IMR-90 (cell line): ENCODE results near the gene SHC1. TPM values are rescaled to one million over a fixed set of nuclear protein-coding genes. Genes with fewer than 3 reads are reported as not detected.

Experiments used
- ATAC-seq: fragments of 200-7000 bp; cut with Tn5 transposase; 2 replicates; pipeline ENCODE4 v1.9.1; 2020; ENCODE audit warnings: low read depth, mild to moderate bottlenecking, moderate library complexity
- BruUV-seq: library from RNA; stranded (reverse); fragments of 400-500 nt; replicated peaks from 2 replicates; lab custom pipeline; 2021; lab: Mats Ljungman, UMichigan
- CTCF ChIA-PET: fragments of 300-600 bp; formaldehyde crosslinking; extraction: SDS; loops from one replicate; lab custom pipeline; 2021; ENCODE audit warnings: antibody characterized with exemption; lab: Yijun Ruan, JAX
- POLR2A ChIA-PET: fragments of 300-600 bp; sonication (Branson Sonifier 250); formaldehyde crosslinking; loops from one replicate; lab custom pipeline; 2022; ENCODE audit warnings: antibody characterized with exemption; ENCODE audit not compliant: unreplicated experiment; lab: Charles Lee
- DNase-seq: peaks from one replicate; pipeline ENCODE4 v3.0.0; 2013
- H2AFZ ChIP-seq: replicated peaks from 2 replicates; pipeline ENCODE3; 2013; ENCODE audit warnings: low read length, mild to moderate bottlenecking; ENCODE audit not compliant: poor library complexity
- H2AK5ac ChIP-seq: 2 replicates; pipeline ENCODE4 v1.6.1; 2013; ENCODE audit warnings: low read depth, low read length, inconsistent platforms
- H2AK9ac ChIP-seq: replicated peaks from 2 replicates; pipeline ENCODE3; 2013; ENCODE audit warnings: mild to moderate bottlenecking, low read depth, low read length, moderate library complexity; ENCODE audit not compliant: poor library complexity
- H2BK120ac ChIP-seq: 2 replicates; pipeline ENCODE4 v1.6.1; 2013; ENCODE audit warnings: low read depth, low read length, inconsistent platforms
- H2BK15ac ChIP-seq: 3 replicates; pipeline ENCODE4 v1.6.1; 2013; ENCODE audit warnings: low read depth, low read length, inconsistent platforms
- H2BK20ac ChIP-seq: 2 replicates; pipeline ENCODE4 v1.6.1; 2013; ENCODE audit warnings: low read depth, mild to moderate bottlenecking, inconsistent platforms, low read length, moderate library complexity
- H2BK5ac ChIP-seq: 2 replicates; pipeline ENCODE4 v1.6.1; 2013; ENCODE audit warnings: mild to moderate bottlenecking, low read depth, low read length, inconsistent platforms; ENCODE audit not compliant: poor library complexity, severe bottlenecking
- H3K14ac ChIP-seq: replicated peaks from 2 replicates; pipeline ENCODE4 v1.6.1; 2013; ENCODE audit warnings: low read depth, low read length, inconsistent platforms
- H3K18ac ChIP-seq: 2 replicates; pipeline ENCODE4 v1.6.1; 2013; ENCODE audit warnings: low read depth, low read length, control low read depth
- H3K23ac ChIP-seq: 2 replicates; pipeline ENCODE4 v1.6.1; 2013; ENCODE audit warnings: low read depth, low read length, inconsistent platforms
- H3K27ac ChIP-seq: 2 replicates; pipeline ENCODE4 v1.5.1; 2013; ENCODE audit warnings: mild to moderate bottlenecking, control low read depth, low read length; ENCODE audit not compliant: insufficient read depth
- H3K27me3 ChIP-seq: 2 replicates; pipeline ENCODE4 v1.6.1; 2013; ENCODE audit warnings: low read length; ENCODE audit not compliant: control insufficient read depth, insufficient read depth
- H3K36me3 ChIP-seq: 2 replicates; pipeline ENCODE4 v1.6.1; 2013; ENCODE audit warnings: low read length, mixed read lengths; ENCODE audit not compliant: control insufficient read depth, insufficient read depth
- H3K4ac ChIP-seq: 2 replicates; pipeline ENCODE4 v1.6.1; 2013; ENCODE audit warnings: low read depth, low read length, inconsistent platforms
- H3K4me1 ChIP-seq: 2 replicates; pipeline ENCODE4 v1.6.1; 2013; ENCODE audit warnings: low read length, mixed read lengths; ENCODE audit not compliant: control insufficient read depth, insufficient read depth
- H3K4me2 ChIP-seq: 2 replicates; pipeline ENCODE4 v1.6.1; 2013; ENCODE audit warnings: low read depth, mild to moderate bottlenecking, control low read depth, low read length, moderate library complexity
- H3K4me3 ChIP-seq: 2 replicates; pipeline ENCODE4 v1.5.1; 2013; ENCODE audit warnings: low read depth, mild to moderate bottlenecking, control low read depth, low read length, moderate library complexity; ENCODE audit not compliant: insufficient read depth
- H3K56ac ChIP-seq: 2 replicates; pipeline ENCODE4 v1.6.1; 2013; ENCODE audit warnings: low read length, inconsistent platforms; ENCODE audit not compliant: insufficient read depth; ENCODE audit errors: extremely low read depth
- H3K79me1 ChIP-seq, 2 experiments: 2 replicates each; pipeline ENCODE4 v1.6.1; 2013; ENCODE audit warnings: low read length in 2 of 2, inconsistent platforms in 1 of 2, low read depth in 1 of 2
- H3K9ac ChIP-seq: 2 replicates; pipeline ENCODE4 v1.6.1; 2013; ENCODE audit warnings: low read depth, low read length, control low read depth
- H3K9me1 ChIP-seq: 2 replicates; pipeline ENCODE4 v1.6.1; 2013; ENCODE audit warnings: low read length, inconsistent platforms; ENCODE audit not compliant: insufficient read depth
- H3K9me3 ChIP-seq: 2 replicates; pipeline ENCODE4 v1.6.1; 2013; ENCODE audit warnings: low read length; ENCODE audit not compliant: control insufficient read depth, insufficient read depth
- H4K20me1 ChIP-seq: 2 replicates; pipeline ENCODE4 v1.6.1; 2013; ENCODE audit warnings: low read length, inconsistent platforms; ENCODE audit not compliant: insufficient read depth
- H4K5ac ChIP-seq: 2 replicates; pipeline ENCODE4 v1.6.1; 2013; ENCODE audit warnings: mild to moderate bottlenecking, low read depth, low read length, control low read depth
- H4K8ac ChIP-seq, 2 experiments: 2 replicates each; pipeline ENCODE4 v1.6.1; 2013; ENCODE audit warnings: low read depth in 2 of 2, low read length in 2 of 2, control low read depth in 1 of 2, inconsistent platforms in 1 of 2
- H4K91ac ChIP-seq: 2 replicates; pipeline ENCODE4 v1.6.1; 2013; ENCODE audit warnings: low read depth, low read length, inconsistent platforms; ENCODE audit not compliant: insufficient read depth
- CTCF ChIP-seq: conservative IDR thresholded peaks from 2 replicates; pipeline ENCODE4 v1.5.1; 2012; ENCODE audit warnings: mild to moderate bottlenecking, low read depth, low read length, improper control_type of control experiment
- FOS ChIP-seq: fragments of 150-350 bp; IDR thresholded peaks from 2 replicates; pipeline ENCODE4 v1.6.1; 2016; ENCODE audit warnings: low read depth, low read length
- MXI1 ChIP-seq: IDR thresholded peaks from 2 replicates; pipeline ENCODE4 v1.6.1; 2012; ENCODE audit warnings: low read depth, mild to moderate bottlenecking, low read length, moderate library complexity, borderline replicate concordance
- POLR2A ChIP-seq: IDR thresholded peaks from 2 replicates; pipeline ENCODE4 v1.6.1; 2012; ENCODE audit warnings: mild to moderate bottlenecking, low read depth, low read length
- WGBS, 2 experiments: methylation state at CpG; one replicate each; pipeline versions ENCODE4 v1.1.5 to v1.1.7; 2013; ENCODE audit warnings: missing lambda C conversion rate in 2 of 2; ENCODE audit not compliant: insufficient read length in 1 of 2; ENCODE audit errors: extremely low coverage in 2 of 2; 5-methylcytosine and 5-hydroxymethylcytosine counted together
- dilution Hi-C: fragments of 300-500 bp; cut with HindIII; formaldehyde crosslinking; loops from one replicate; pipeline ENCODE4 v1.14.3; 2018; ENCODE audit warnings: low sequenced_read_pairs; ENCODE audit not compliant: unreplicated experiment
- in situ Hi-C: fragments of 300-500 bp; cut with MboI; formaldehyde crosslinking; loops from 3 replicates; pipeline ENCODE4 v1.14.3; 2019; ENCODE audit warnings: low sequenced_read_pairs, inconsistent platforms, mixed read lengths
- intact Hi-C: fragments of 100-400 bp; cut with micrococcal nuclease; formaldehyde crosslinking; loops from 2 replicates; pipeline ENCODE4 v1.10.0; 2022
- polyA plus RNA-seq, 3 experiments: library from polyadenylated mRNA; depleted of rRNA; stranded (reverse); fragments of >200 nt; gene quantifications; 2 replicates each; pipeline ENCODE4 v1.2.3, GENCODE V29; 2012; ENCODE audit warnings: low replicate concordance in 1 of 3
- total RNA-seq: library from RNA; depleted of rRNA; stranded (reverse); fragments of >200 nt; gene quantifications from 2 replicates; pipeline ENCODE4 v1.2.3, GENCODE V29; 2012

SHC1 gene
- total and polyA plus RNA-seq, 2 of the 4 experiments (the other 2 are of a cell fraction), result 352 to 355 TPM

DNA sequence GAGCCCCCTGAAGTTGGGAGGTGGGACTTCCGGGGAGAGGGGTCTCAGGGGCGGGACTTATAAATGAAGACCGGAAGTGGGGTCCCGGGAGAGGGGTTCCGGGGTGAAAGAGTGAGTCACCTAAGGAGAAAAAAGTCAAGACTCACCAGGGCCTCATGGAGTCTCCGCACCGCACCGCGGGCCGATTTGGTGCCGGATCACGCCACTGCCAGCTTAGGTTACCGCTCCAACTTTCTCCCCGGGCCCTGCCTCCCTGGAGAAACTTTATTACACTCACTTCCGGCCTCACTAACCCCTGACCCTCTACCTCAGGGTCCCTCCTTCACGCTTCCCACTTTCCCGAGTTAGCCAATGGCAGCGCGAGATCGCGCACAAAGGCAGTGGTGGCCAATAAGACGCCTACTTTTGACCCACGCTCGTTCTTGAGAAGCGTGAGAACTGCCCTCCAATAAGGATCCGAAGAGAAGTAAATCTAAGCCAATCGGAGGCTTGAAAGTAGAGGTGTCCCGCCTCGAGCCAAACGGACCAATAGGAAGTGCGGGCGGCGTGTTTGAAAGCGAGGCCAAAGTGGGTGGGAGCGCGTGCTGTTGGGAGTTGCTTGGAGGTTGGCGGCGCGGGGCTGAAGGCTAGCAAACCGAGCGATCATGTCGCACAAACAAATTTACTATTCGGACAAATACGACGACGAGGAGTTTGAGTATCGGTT is 3.7 kb upstream of the SHC1 start, which contains the start of gene CKS1B:
TSS of gene CKS1B (plus strand) at position 580 of the 706 bp plus-strand sequence. CDS start at position 645, 65 bp downstream.
- peak within 1 kb of the TSS; percentile 78 for H3K18ac ChIP-seq
- peak within 1 kb of the TSS; percentile 91 for H3K9ac ChIP-seq
- ATAC-seq, result peak; percentile 62
- peak within 1 kb of the TSS; percentile 88 for H2BK15ac ChIP-seq
- H2BK20ac ChIP-seq, result peak within 1 kb of the TSS; percentile 74
- H3K4ac ChIP-seq, result peak within 1 kb of the TSS; percentile 99
- no peaks in the 10 kb centered on the region for H3K36me3 ChIP-seq
- H3K27me3 ChIP-seq, result no peaks in the 10 kb centered on the region
- H2AFZ ChIP-seq, result peak within 1 kb of the TSS; percentile 98
- H4K20me1 ChIP-seq, result peaks cover 6% of the 10 kb centered on the region
- H3K4me1 ChIP-seq, result peaks cover 11% of the 10 kb centered on the region
- TF ChIP-seq CTCF, result no peak
- TF ChIP-seq POLR2A, result peak; percentile 84
- TF ChIP-seq MXI1, result peak; percentile 100
- peak; percentile 65; the same call in 1 of the 2 replicates for TF ChIP-seq FOS
- CTCF ChIA-PET, result interaction anchor here (0.9 to 1.0 kb wide), 3 partner anchors 13 to 25 kb away, joined by 3 to 4 read pairs (median 3); partner anchors contain the start of genes PBXIP1 and PYGO2
- peak within 1 kb of the TSS; percentile 95 for H2AK5ac ChIP-seq
- peak within 1 kb of the TSS; percentile 90 for H2BK120ac ChIP-seq
- WGBS, 2 experiments, result 1% methylated on average over 19 of the region's 47 CpGs; no CpG with 5 or more reads in 1 of the 2 experiments
- dilution Hi-C loops, result no loop called here
- peak within 1 kb of the TSS; percentile 97 for H2BK5ac ChIP-seq
- peak within 1 kb of the TSS; percentile 99 for H3K14ac ChIP-seq
- peak within 1 kb of the TSS; percentile 97 for H3K23ac ChIP-seq
- peak within 1 kb of the TSS; percentile 57 for H3K4me3 ChIP-seq
- H2AK9ac ChIP-seq, result peak within 1 kb of the TSS; percentile 100
- POLR2A ChIA-PET, result interaction anchor here (1.0 to 1.9 kb wide), 2 partner anchors 13 to 19 kb away, joined by 3 to 10 read pairs; partner anchors contain the start of genes LENEP and PYGO2
- H3K56ac ChIP-seq, result peak within 1 kb of the TSS; percentile 98
- peak within 1 kb of the TSS; percentile 95 to 99 for H4K8ac ChIP-seq
- BruUV-seq, result no TSS peak
- H3K9me3 ChIP-seq, result no peaks in the 10 kb centered on the region
- peaks cover 6 to 43% of the 10 kb centered on the region in 2 experiments for H3K79me1 ChIP-seq
- H3K27ac ChIP-seq, result peak within 1 kb of the TSS; percentile 89
- peak; percentile 100 for DNase-seq
- peak within 1 kb of the TSS; percentile 99 for H4K91ac ChIP-seq
- H3K9me1 ChIP-seq, result peaks cover 7% of the 10 kb centered on the region
- intact Hi-C loops, result loop anchor here (1.0 to 10.0 kb wide), 2 partner anchors 21 to 201 kb away; partner anchors contain the start of genes KRTCAP2 and TRIM46
- in situ Hi-C loops, result no loop called here
- H3K4me2 ChIP-seq, result peak within 1 kb of the TSS; percentile 91
- H4K5ac ChIP-seq, result peak within 1 kb of the TSS; percentile 81
